Measurements from ENCODE around the gene ING4. TPM values are rescaled to one million over a fixed set of nuclear protein-coding genes. Genes with fewer than 3 reads are reported as not detected.
A peak's percentile ranks its signal among the peaks of the same experiment; 100 is the strongest.

ING4 gene
- total RNA-seq, 1 experiment from 2014 or later: 20.1 TPM

DNA sequence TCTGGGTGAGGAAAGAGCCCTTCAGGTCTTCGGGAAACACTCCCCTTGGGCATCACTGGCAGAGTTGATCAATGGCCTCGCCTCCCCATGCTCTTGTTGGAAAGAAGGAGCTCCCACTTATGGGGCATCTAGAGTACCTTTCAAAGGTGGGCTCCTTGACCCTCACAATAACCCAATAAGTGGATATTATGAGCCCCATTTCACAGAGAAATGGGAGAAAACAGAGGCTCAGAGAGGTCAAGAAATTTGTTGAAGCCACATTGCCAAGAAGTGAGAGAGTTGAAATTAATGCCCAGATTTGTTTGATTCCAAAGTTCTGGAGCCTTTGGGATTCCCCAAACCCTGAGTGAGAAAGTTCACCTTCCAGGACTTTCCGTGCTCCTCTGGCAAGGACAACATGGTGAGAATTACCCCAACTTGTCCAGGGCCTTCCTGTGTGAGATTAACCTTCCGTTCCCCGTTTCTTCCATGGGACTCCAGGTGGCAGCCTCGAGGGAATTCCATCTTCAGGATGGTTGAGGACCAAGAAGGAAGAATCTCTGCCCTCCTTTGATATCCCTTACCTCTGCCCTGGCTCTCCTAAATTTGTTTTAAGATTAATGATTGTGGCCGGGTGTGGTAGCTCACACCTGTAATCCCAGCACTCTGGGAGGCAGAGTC is 48.3 kb downstream of the ING4 start:
- H3K9me3 ChIP-seq (ENCODE audit: control insufficient read depth, low read depth, low read length): no peaks in the 10 kb centered on the region
- no peak overlapping the region for H3K56ac ChIP-seq (ENCODE audit: insufficient read length, low read depth, low read length)
- H2BK12ac ChIP-seq (ENCODE audit: insufficient read length, low read depth, low read length): no peak overlapping the region
- peak overlapping the region; percentile 53; the same call in 1 of the 2 replicates for H3K14ac ChIP-seq (ENCODE audit: insufficient read depth, low read length)
- no peak overlapping the region for H2BK20ac ChIP-seq (ENCODE audit: low read depth, low read length, poor library complexity, severe bottlenecking)
- no peaks in the 10 kb centered on the region for H3K36me3 Mint-ChIP-seq (ENCODE audit: insufficient read depth in 1 of 3, low read depth in 3 of 3)
- H3K4me1 ChIP-seq (ENCODE audit: insufficient read depth, low read length): peaks cover 16% of the 10 kb centered on the region; the same call in 1 of the 2 replicates
- H3K9me3 Mint-ChIP-seq: no peaks in the 10 kb centered on the region
- DNase-seq: peak; percentile 75
- H3T11ph ChIP-seq (ENCODE audit: low read length): no peak overlapping the region
- no peak overlapping the region for H4K8ac ChIP-seq (replicated peaks; ENCODE audit: insufficient read length, low read depth, low read length)
- no peak overlapping the region for H3K9ac ChIP-seq (ENCODE audit: extremely low read depth, insufficient read length, low read length)
- no peak overlapping the region for H3K27ac ChIP-seq (ENCODE audit: insufficient read length, low read depth, low read length)
- no peak overlapping the region for H4K5ac ChIP-seq (ENCODE audit: insufficient read length, low read depth, low read length)
- H3K27me3 Mint-ChIP-seq (ENCODE audit: low read depth): peaks cover 12% of the 10 kb centered on the region
- H2BK5ac ChIP-seq (ENCODE audit: insufficient read length, low read length): no peak overlapping the region
- H3K23ac ChIP-seq (ENCODE audit: insufficient read length, low read depth, low read length): no peak overlapping the region
- peak overlapping the region; percentile 45 for H3K4me2 ChIP-seq (ENCODE audit: insufficient read depth, insufficient read length, low read length)
- H3K79me2 ChIP-seq (ENCODE audit: insufficient read depth, low read length): no peaks in the 10 kb centered on the region
- peaks cover 3% of the 10 kb centered on the region; the same call in 1 of the 2 replicates for H3K27me3 ChIP-seq (ENCODE audit: insufficient read depth, low read length)
- H2AFZ ChIP-seq (ENCODE audit: low read length): no peak overlapping the region
- H3K4me3 Mint-ChIP-seq: peak overlapping the region; percentile 45 to 77
- no peak overlapping the region for H4K91ac ChIP-seq (ENCODE audit: insufficient read length, low read depth, low read length)
- TF ChIP-seq CTCF (conservative IDR thresholded peaks at IDR 0.05): peak; percentile 48
- H3K79me1 ChIP-seq (ENCODE audit: insufficient read depth, low read depth, low read length, poor library complexity, severe bottlenecking): no peaks in the 10 kb centered on the region
- H2BK15ac ChIP-seq (ENCODE audit: low read depth, low read length): no peak overlapping the region
- peak overlapping the region; percentile 63 for H3K18ac ChIP-seq (ENCODE audit: insufficient read length, low read depth, low read length)
- H3K4ac ChIP-seq (ENCODE audit: low read depth, low read length): no peak overlapping the region
- no peak overlapping the region for H2BK120ac ChIP-seq (ENCODE audit: low read depth, low read length, poor library complexity, severe bottlenecking)
- WGBS (ENCODE audit: extremely low coverage, insufficient read length, low lambda C conversion rate): no CpG with 5 or more reads among the region's 7 CpGs
- peak overlapping the region; percentile 94 to 98 (median 95) for H3K27ac Mint-ChIP-seq
- H4K20me1 ChIP-seq (ENCODE audit: control insufficient read depth, insufficient read depth, insufficient read length): no peaks in the 10 kb centered on the region
- peaks cover 4% of the 10 kb centered on the region for H3K23me2 ChIP-seq (ENCODE audit: insufficient read length, low read depth, low read length, poor library complexity, severe bottlenecking)
- H2AK5ac ChIP-seq (ENCODE audit: insufficient read length, low read length): no peak overlapping the region
- H3K4me1 Mint-ChIP-seq: peaks cover 35 to 46% of the 10 kb centered on the region in 2 experiments

Measured in H9 (cell line).